GM11168 (cell line): ENCODE measurements around the gene TAS2R14.

ENCODE experiments used
- in situ Hi-C: fragments of 300-500 bp; cut with MboI; formaldehyde crosslinking; loops from one replicate; pipeline ENCODE4 v1.12.0; 2022; ENCODE audit warnings: low sequenced_read_pairs; ENCODE audit not compliant: unreplicated experiment

The TAS2R14 gene

GRCh38 chr12:10939163-10939562, at the start of gene TAS2R14:
TSS of gene TAS2R14 (minus strand) at chr12:10939263. CDS start at chr12:10939207, 56 bp downstream.
- in situ Hi-C loops: no loop called here

- in situ Hi-C loops: no loop called here
These were observed 47.7 kb upstream of the TAS2R14 start, which contains the start of gene TAS2R50 for GRCh38 chr12:10986812-10987211. TSS of gene TAS2R50 (minus strand) at chr12:10986912. CDS start at chr12:10986860, 52 bp downstream.

GRCh38 chr12:10982244-10982643, 43.2 kb upstream of the TAS2R14 start:
- in situ Hi-C loops: no loop called here

GRCh38 chr12:10974965-10975364, 35.9 kb upstream of the TAS2R14 start:
- in situ Hi-C loops: no loop called here

- in situ Hi-C loops: no loop called here
These were observed 29.8 kb upstream of the TAS2R14 start for GRCh38 chr12:10968765-10969456.

- in situ Hi-C loops: no loop called here
These were observed 28.3 kb upstream of the TAS2R14 start for GRCh38 chr12:10967409-10967808.

GRCh38 chr12:10966314-10966713, 27.3 kb upstream of the TAS2R14 start:
- in situ Hi-C loops: no loop called here

GRCh38 chr12:10965476-10965875, 26.4 kb upstream of the TAS2R14 start:
- in situ Hi-C loops: no loop called here

- in situ Hi-C loops: no loop called here
These were observed 21.1 kb upstream of the TAS2R14 start for GRCh38 chr12:10960211-10960610.

GRCh38 chr12:10959804-10960203, 20.7 kb upstream of the TAS2R14 start:
- in situ Hi-C loops: no loop called here

- in situ Hi-C loops: no loop called here
These were observed 18.7 kb upstream of the TAS2R14 start for GRCh38 chr12:10957741-10958140.

GRCh38 chr12:10956085-10956484, 17.0 kb upstream of the TAS2R14 start:
- in situ Hi-C loops: no loop called here

GRCh38 chr12:10952645-10953044, 13.6 kb upstream of the TAS2R14 start:
- in situ Hi-C loops: no loop called here

- in situ Hi-C loops: no loop called here
These were observed 4.1 kb upstream of the TAS2R14 start for GRCh38 chr12:10943167-10943566.

- in situ Hi-C loops: no loop called here
These were observed 3.0 kb upstream of the TAS2R14 start for GRCh38 chr12:10941916-10942607.

GRCh38 chr12:10941369-10941768, 2.3 kb upstream of the TAS2R14 start:
- in situ Hi-C loops: no loop called here

GRCh38 chr12:10940389-10940788, 1.3 kb upstream of the TAS2R14 start:
- in situ Hi-C loops: no loop called here

- in situ Hi-C loops: no loop called here
These were observed 2.6 kb downstream of the TAS2R14 start for GRCh38 chr12:10936506-10936905.

GRCh38 chr12:10928746-10929286, 10.2 kb downstream of the TAS2R14 start, which contains the start of gene PRH2:
TSS of gene PRH2 (plus strand) at chr12:10929236. CDS start at chr12:10929274, 38 bp downstream.
- in situ Hi-C loops: no loop called here

- in situ Hi-C loops: no loop called here
These were observed 12.8 kb downstream of the TAS2R14 start for GRCh38 chr12:10926269-10926668.

- in situ Hi-C loops: no loop called here
These were observed 19.3 kb downstream of the TAS2R14 start for GRCh38 chr12:10919809-10920208.
